Measurements from ENCODE around the gene PPFIA2. TPM values are rescaled to one million over a fixed set of nuclear protein-coding genes. Genes with fewer than 3 reads are reported as not detected.

The PPFIA2 gene
- total and polyA plus RNA-seq, 9 of the 15 experiments (the other 6 are each of a cell fraction or from before 2014, with no cell fraction given) = not detected

- no TSS peak for BruUV-seq (replicated peaks)
- intact Hi-C loops (cut with micrococcal nuclease) = no loop called here
- no peaks in the 10 kb centered on the region for H4K20me1 ChIP-seq (replicated peaks; ENCODE audit: control insufficient read depth, insufficient read depth, low read length)
- no peaks in the 10 kb centered on the region for H3K4me1 ChIP-seq (replicated peaks in 1 of 2; ENCODE audit: control insufficient read depth in 2 of 2, insufficient read depth in 2 of 2, low read length in 2 of 2)
- 6% methylated on average over 3 of the region's 3 CpGs for WGBS (ENCODE audit: insufficient coverage, low coverage, missing lambda C conversion rate)
- H3K9me1 ChIP-seq (ENCODE audit: control insufficient read depth, insufficient read depth, low read length) = no peaks in the 10 kb centered on the region
- H3K4me2 ChIP-seq (ENCODE audit: insufficient read depth, low read length) = no peak overlapping the region
- FAIRE-seq (no peak), DNase-seq (ENCODE audit: extremely low read depth in 1 of 4, low spot score in 3 of 4) (no peak), ATAC-seq (no peak)
- no peak overlapping the region for H3K4me3 ChIP-seq
- no peak overlapping the region for H2AFZ ChIP-seq (ENCODE audit: low read depth, low read length)
- ChIA-PET POLR2A (no interaction called here), CTCF (ENCODE audit: low intra/inter-chr PET ratio) (no interaction called here)
- in situ Hi-C loops (cut with MboI) = no loop called here
- H3K36me3 ChIP-seq (ENCODE audit: control insufficient read depth, insufficient read depth, low read length) = no peaks in the 10 kb centered on the region
- H3K9ac ChIP-seq (ENCODE audit: insufficient read depth in 1 of 2, low read depth in 2 of 2, low read length in 2 of 2) = no peak overlapping the region
- H3K27me3 ChIP-seq (ENCODE audit: control insufficient read depth in 2 of 2, insufficient read depth in 2 of 2, low read length in 2 of 2) = no peaks in the 10 kb centered on the region
- H3K79me2 ChIP-seq (ENCODE audit: control insufficient read depth, insufficient read depth, low read length) = no peaks in the 10 kb centered on the region
- no peak overlapping the region for H3K27ac ChIP-seq (ENCODE audit: extremely low read depth, low read depth, low read length)
- no peaks in the 10 kb centered on the region; the same call in 1 of the 2 replicates for H3K9me3 ChIP-seq (replicated peaks; ENCODE audit: control insufficient read depth, insufficient read depth, low read depth, low read length)
- no peak for TF ChIP-seq KHSRP (IDR thresholded peaks at IDR 0.05)
- TF ChIP-seq TRIM24 (IDR thresholded peaks at IDR 0.05) = no peak
- TF ChIP-seq DACH1 (IDR thresholded peaks at IDR 0.05; ENCODE audit: partially characterized antibody) = no peak
- TF ChIP-seq SETDB1 (IDR thresholded peaks at IDR 0.05; ENCODE audit: low read length) = no peak
- no peak for TF ChIP-seq HEY1 (CRISPR knock-in tag; IDR thresholded peaks at IDR 0.05; ENCODE audit: borderline replicate concordance)
- TF ChIP-seq, protein P1, sequence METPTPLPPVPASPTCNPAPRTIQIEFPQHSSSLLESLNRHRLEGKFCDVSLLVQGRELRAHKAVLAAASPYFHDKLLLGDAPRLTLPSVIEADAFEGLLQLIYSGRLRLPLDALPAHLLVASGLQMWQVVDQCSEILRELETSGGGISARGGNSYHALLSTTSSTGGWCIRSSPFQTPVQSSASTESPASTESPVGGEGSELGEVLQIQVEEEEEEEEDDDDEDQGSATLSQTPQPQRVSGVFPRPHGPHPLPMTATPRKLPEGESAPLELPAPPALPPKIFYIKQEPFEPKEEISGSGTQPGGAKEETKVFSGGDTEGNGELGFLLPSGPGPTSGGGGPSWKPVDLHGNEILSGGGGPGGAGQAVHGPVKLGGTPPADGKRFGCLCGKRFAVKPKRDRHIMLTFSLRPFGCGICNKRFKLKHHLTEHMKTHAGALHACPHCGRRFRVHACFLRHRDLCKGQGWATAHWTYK (CRISPR knock-in tag; IDR thresholded peaks at IDR 0.05) = no peak
- TF ChIP-seq TBL1XR1 (IDR thresholded peaks at IDR 0.05; ENCODE audit: low read length in 2 of 2) = no peak
- TF ChIP-seq, protein P2, sequence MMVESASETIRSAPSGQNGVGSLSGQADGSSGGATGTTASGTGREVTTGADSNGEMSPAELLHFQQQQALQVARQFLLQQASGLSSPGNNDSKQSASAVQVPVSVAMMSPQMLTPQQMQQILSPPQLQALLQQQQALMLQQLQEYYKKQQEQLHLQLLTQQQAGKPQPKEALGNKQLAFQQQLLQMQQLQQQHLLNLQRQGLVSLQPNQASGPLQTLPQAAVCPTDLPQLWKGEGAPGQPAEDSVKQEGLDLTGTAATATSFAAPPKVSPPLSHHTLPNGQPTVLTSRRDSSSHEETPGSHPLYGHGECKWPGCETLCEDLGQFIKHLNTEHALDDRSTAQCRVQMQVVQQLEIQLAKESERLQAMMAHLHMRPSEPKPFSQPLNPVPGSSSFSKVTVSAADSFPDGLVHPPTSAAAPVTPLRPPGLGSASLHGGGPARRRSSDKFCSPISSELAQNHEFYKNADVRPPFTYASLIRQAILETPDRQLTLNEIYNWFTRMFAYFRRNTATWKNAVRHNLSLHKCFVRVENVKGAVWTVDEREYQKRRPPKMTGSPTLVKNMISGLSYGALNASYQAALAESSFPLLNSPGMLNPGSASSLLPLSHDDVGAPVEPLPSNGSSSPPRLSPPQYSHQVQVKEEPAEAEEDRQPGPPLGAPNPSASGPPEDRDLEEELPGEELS (CRISPR knock-in tag; IDR thresholded peaks at IDR 0.05; ENCODE audit: borderline replicate concordance) = no peak
- no peak for TF ChIP-seq ELF2 (CRISPR knock-in tag; IDR thresholded peaks at IDR 0.05)
Measured at GRCh38 chr12:81573228-81573627, 185.9 kb downstream of the PPFIA2 start.
